Mucosa of descending colon (tissue), 3 donors: Measurements from ENCODE around the gene DENND1A. TPM values are rescaled to one million over a fixed set of nuclear protein-coding genes. Genes with fewer than 3 reads are reported as not detected.

ENCODE experiments used
- ATAC-seq: fragments of 200-7000 bp; cut with Tn5 transposase; one replicate; pipeline ENCODE4 v1.9.1; 2020; ENCODE audit warnings: mild to moderate bottlenecking, moderate library complexity
- DNase-seq, 3 donors: peaks; one replicate each; pipeline ENCODE4 v3.0.0-alpha.2; 2020
- H3K36me3 ChIP-seq: fragments of 200-600 bp; one replicate; pipeline ENCODE4 v1.8.0; 2021; ENCODE audit warnings: low read depth, mild to moderate bottlenecking
- H3K4me1 ChIP-seq: fragments of 200-600 bp; one replicate; pipeline ENCODE4 v1.8.0; 2021; ENCODE audit warnings: low read depth, mild to moderate bottlenecking
- H3K4me3 ChIP-seq: fragments of 200-600 bp; one replicate; pipeline ENCODE4 v1.8.0; 2021; ENCODE audit warnings: mild to moderate bottlenecking
- H3K9me3 ChIP-seq: fragments of 200-600 bp; one replicate; pipeline ENCODE4 v1.8.0; 2021; ENCODE audit warnings: mild to moderate bottlenecking
- intact Hi-C, 2 donors: fragments of 100-400 bp; cut with DNase I in 1 of 2; cut with micrococcal nuclease in 1 of 2; formaldehyde crosslinking; loops; one replicate each; pipeline versions ENCODE4 v1.11.0 to v1.11.1; 2022; cut with DNase I, micrococcal nuclease
- total RNA-seq, 3 donors: library from RNA; stranded (reverse); fragmentation: NEBNext Ultra II Directional in 2 of 3; extraction: Animal tissue kit (Norgen Biotek cat#: 25700) in 2 of 3; gene quantifications; one replicate each; pipeline versions ENCODE4 v1.2.1 to v1.2.4, GENCODE V29; 2021 to 2023
- TF ChIP-seq, protein P1 (sequence below): fragments of 200-600 bp; IDR thresholded peaks from one replicate; pipeline ENCODE4 v1.8.0; 2022; ENCODE audit warnings: antibody characterized with exemption, mild to moderate bottlenecking
- donor health status: DM: no; HTN: no; CAD: no; lungs with moderate emphysema.
- donor health status: DM: no; HTN: no; CAD: no.
- donor health status: DM: no; HTN: yes; CAD: no.

DENND1A gene
- total RNA-seq, 3 donors from 2014 or later = 32.8 to 50.0 (median 35.1) TPM

DNA sequence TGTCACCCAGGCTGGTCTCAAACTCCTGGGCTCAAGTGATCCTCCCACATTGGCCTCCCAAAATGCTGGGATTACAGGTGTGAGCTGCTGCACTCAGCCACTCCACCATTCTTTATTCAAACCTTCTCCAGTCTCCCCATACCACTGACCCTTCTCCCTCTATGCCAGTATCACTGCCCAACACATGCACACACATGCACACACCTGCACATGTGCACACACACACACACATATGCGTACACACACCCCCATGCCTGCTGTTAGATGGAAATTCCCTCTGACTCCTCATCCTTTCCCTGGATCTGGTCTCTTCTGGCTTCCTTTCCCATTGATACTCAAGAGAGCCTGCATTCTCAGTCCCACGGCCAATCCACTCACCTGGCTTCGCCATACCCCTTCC, 404.0 kb downstream of the DENND1A start:
- no peaks in the 10 kb centered on the region for H3K9me3 ChIP-seq
- intact Hi-C loops = no loop called here
- no peak overlapping the region for H3K4me3 ChIP-seq
- ATAC-seq (no peak), DNase-seq (no peak)
- no peaks in the 10 kb centered on the region for H3K36me3 ChIP-seq
- H3K4me1 ChIP-seq = no peaks in the 10 kb centered on the region
- TF ChIP-seq, protein P1, sequence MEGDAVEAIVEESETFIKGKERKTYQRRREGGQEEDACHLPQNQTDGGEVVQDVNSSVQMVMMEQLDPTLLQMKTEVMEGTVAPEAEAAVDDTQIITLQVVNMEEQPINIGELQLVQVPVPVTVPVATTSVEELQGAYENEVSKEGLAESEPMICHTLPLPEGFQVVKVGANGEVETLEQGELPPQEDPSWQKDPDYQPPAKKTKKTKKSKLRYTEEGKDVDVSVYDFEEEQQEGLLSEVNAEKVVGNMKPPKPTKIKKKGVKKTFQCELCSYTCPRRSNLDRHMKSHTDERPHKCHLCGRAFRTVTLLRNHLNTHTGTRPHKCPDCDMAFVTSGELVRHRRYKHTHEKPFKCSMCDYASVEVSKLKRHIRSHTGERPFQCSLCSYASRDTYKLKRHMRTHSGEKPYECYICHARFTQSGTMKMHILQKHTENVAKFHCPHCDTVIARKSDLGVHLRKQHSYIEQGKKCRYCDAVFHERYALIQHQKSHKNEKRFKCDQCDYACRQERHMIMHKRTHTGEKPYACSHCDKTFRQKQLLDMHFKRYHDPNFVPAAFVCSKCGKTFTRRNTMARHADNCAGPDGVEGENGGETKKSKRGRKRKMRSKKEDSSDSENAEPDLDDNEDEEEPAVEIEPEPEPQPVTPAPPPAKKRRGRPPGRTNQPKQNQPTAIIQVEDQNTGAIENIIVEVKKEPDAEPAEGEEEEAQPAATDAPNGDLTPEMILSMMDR = no peak

DNA sequence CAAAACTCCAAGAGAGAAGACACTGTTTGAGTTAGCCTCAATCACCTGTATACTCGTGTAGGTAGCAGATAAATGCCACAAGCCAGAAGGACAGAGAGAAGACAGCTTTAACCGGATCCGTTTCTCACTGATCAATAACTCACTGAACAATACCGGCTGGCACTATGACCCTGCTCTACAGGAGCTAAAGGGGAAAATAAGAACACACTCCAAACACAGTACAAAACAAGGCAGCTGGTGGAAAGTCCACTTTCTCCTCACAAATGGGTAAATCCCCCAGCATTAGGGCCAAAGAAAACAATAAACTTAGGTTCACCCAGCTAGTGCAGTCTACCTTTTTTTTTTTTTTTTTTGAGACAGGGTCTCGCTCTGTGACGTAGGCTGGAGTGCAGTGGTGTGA, 404.5 kb downstream of the DENND1A start:
- Histone ChIP-seq H3K9me3 (no peaks in the 10 kb centered on the region), H3K4me3 (no peak overlapping the region), H3K36me3 (no peaks in the 10 kb centered on the region), H3K4me1 (no peaks in the 10 kb centered on the region)
- intact Hi-C loops = no loop called here
- ATAC-seq (no peak), DNase-seq (no peak)
- TF ChIP-seq, protein P1 = no peak

DNA sequence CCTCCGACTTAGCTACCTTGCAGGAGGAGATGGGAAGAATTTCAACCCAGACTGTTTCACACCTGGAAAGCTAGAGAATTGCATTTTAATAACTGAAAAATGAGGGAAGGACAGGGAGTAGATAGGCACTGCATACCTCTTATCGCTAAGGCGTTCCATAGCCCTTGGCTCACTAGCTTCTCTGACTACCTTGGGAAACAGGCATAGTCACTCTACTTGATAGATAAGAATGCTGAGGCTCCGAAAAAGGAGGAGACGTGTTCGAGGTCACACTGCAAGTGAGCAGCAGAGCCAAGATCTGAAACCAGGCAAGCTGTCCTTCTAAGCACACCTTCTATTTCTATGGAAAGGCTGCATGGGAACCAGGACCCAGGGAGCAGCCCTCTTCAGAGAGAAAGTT, 405.1 kb downstream of the DENND1A start:
- no peaks in the 10 kb centered on the region for H3K4me1 ChIP-seq
- H3K9me3 ChIP-seq = no peaks in the 10 kb centered on the region
- DNase-seq (no peak), ATAC-seq (no peak)
- intact Hi-C loops = no loop called here
- no peak overlapping the region for H3K4me3 ChIP-seq
- TF ChIP-seq, protein P1 = no peak
- H3K36me3 ChIP-seq = no peaks in the 10 kb centered on the region

DNA sequence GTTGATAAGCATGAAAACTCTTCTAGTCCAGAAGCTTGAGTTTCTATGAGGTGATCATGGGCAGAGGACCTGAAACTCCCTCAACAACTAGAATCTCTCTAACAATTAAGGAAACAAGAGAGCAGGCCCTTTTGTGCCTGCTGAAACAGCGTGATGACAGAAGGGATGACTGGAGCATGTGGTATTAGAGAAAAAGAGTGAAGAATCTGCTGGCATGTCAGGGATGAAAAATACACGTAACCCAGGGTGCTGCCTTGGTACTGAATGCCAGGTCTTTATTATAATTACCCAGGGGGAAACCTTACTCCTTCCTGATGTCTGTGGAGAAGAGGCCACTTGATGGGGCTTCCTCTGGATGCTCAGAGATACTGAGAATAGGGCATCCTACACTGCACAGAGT, 406.1 kb downstream of the DENND1A start:
- no peak for ATAC-seq
- intact Hi-C loops = no loop called here
- TF ChIP-seq, protein P1 = no peak

DNA sequence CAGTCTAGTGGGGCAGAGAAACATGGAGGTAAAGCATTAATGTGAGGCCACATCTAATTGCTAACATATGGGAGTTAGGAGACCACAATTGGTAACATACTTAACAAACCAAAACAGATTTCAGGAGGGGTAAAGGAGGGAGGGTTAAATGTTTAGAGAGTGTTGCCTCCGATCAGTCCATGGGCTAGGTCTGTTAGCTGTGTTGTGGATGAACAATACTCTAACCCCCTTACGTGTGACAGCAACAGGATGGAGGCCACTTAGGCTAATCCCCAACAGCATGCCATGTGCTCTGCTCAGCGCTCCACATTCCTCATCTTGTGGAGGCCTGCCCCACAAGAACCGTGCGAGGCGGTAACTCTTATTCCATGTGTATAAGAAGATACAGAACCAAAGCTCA, 406.9 kb downstream of the DENND1A start:
- no peaks in the 10 kb centered on the region for H3K4me1 ChIP-seq
- intact Hi-C loops = no loop called here
- H3K4me3 ChIP-seq = no peak overlapping the region
- H3K9me3 ChIP-seq = no peaks in the 10 kb centered on the region
- TF ChIP-seq, protein P1 = no peak
- ATAC-seq (no peak), DNase-seq (no peak)
- H3K36me3 ChIP-seq = no peaks in the 10 kb centered on the region

More for the DNA sequence above, 406.1 kb downstream of the DENND1A start:
- Histone ChIP-seq H3K4me1 (no peaks in the 10 kb centered on the region), H3K4me3 (no peak overlapping the region), H3K9me3 (no peaks in the 10 kb centered on the region), H3K36me3 (no peaks in the 10 kb centered on the region)
- no peak for DNase-seq

DNA sequence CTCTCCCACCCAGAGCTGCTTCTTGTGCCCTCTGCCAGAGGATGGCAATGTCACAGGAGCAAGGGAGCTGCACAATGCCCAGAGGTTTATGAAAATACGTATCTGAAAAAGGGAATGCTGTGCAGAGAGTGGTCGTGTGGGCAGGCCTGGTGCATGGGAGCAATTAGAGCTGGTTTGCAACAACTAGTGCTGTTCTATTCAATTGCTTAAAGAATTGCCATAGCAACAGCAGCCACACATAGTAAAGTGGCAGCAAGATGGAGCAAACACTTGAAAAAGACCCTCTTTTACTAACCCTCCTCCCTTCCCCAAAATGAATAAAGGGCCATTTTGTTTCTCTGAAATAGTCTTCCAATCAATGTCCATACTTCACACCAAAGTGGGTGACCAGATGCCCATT, 407.7 kb downstream of the DENND1A start:
- intact Hi-C loops = no loop called here
- Histone ChIP-seq H3K4me1 (no peaks in the 10 kb centered on the region), H3K36me3 (no peaks in the 10 kb centered on the region), H3K4me3 (no peak overlapping the region), H3K9me3 (no peaks in the 10 kb centered on the region)
- no peak for ATAC-seq
- no peak for DNase-seq
- TF ChIP-seq, protein P1 = no peak
